GM19328 (cell line): ENCODE data around the gene GALNT12.

Experiments used
- ATAC-seq: cut with Tn5 transposase; IDR thresholded peaks from one replicate; pipeline ENCODE4 v1.9.1; 2021; ENCODE audit warnings: mild to moderate bottlenecking, moderate library complexity; ENCODE audit not compliant: unreplicated experiment

GALNT12 gene

DNA sequence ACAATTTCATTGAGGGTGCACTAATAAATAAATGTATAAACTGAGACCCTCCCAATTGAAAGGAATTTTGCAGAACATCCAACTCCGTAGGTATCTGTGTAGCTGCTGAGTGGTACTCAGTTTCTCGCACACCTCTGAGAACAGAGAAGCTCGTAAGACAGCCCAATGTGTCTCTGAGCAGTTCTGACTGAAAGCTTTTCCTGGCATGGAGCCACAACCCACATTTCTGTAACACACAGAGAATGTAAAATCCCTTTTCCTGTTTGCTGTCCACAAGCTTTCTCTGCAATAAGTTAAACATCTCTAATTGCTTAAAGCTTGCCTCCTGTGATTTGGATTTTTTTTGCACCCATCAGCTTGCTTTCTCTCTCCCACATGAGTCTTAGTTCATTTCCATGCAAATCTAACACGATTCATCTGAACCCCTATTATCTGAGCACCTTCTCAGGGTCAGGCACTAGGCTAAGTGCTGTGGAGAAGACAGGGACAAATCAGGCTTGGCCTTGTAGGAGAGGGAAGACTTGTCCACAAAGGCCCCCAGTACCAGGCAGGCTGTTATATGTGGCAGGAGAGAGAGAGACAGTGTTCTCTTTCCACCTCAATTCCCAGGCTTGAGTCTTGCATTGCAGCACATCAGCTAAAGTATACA, 92.1 kb downstream of the GALNT12 start:
- ATAC-seq, result no peak
